HG02884 (cell line): ENCODE measurements around the gene DTNB.

Experiments used
- ATAC-seq: cut with Tn5 transposase; IDR thresholded peaks from one replicate; pipeline ENCODE4 v1.9.1; 2021; ENCODE audit warnings: mild to moderate bottlenecking, moderate library complexity; ENCODE audit not compliant: unreplicated experiment

Gene DTNB

DNA sequence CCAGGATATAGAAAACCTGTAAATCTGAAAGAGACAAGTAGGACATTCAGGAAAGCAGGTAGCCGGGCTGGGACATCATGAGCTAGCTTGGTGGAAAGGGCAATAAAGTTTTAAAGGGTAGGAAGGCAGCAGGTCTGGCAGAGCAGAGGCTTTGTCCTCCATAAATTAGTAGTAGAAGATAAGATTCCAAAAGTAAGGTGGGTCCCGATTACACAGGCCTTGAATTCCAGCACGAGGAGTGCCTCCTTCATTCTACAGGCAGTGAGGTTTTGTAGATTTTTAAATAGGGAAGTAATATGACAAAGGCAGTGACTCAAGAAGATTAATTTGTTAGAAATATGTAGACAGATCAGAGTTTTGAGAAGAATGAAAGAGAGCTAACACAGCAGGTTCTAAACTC is 160.7 kb downstream of the DTNB start:
- no peak for ATAC-seq

DNA sequence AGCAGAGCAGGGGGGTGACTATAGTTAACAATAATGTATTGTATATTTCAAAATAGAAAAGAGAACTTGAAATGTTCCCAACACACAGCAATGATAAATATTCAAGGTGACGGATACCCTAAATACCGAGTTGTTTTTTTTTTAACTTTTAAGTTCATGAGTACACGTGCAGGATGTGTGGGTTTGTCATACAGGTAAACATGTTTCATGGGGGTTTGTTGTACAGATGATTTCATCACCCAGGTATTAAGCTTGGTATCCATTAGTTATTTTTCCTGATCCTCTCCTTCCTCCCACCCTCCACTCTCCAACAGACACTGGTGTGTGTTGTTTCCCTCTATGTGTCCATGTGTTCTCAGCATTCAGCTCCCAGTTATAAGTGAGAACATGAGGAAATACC is 167.2 kb downstream of the DTNB start:
- no peak for ATAC-seq

DNA sequence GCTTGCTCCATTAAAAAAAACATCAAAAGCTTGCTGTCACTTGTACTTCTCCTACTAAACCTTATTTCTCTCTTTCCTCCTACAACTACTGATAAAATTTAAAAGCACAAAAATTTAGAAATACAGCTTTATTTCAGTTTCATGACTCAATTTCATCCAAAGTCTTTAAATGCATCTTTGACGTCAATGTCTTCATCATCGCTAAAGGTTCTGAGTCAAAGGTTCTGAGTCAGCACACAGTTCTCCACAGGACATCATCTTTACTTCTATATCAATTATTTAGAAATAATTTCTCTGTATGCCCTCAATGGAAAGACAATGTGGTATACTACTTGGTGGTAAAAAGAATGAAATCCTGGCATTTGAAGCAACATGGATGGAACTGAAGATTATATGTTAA is 167.8 kb downstream of the DTNB start:
- ATAC-seq: no peak

DNA sequence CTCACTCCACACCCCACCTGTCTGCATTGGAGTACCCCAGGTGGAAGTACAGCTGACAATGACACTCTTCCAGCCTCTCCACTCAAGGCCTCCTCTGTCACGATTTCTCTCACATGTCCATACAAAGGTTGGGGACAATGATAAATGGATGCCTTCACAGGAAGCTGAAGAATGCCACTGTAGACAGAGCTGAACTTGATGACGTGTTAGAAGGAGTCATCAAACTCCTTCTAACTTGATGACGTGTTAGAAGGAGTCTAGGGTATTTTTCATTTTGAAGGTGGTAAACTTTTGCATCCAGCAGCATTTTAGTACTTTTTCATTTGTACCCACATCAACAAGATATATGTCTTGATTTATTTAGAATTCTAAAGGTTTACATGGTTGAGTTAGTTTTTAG is 168.2 kb downstream of the DTNB start:
- no peak for ATAC-seq

DNA sequence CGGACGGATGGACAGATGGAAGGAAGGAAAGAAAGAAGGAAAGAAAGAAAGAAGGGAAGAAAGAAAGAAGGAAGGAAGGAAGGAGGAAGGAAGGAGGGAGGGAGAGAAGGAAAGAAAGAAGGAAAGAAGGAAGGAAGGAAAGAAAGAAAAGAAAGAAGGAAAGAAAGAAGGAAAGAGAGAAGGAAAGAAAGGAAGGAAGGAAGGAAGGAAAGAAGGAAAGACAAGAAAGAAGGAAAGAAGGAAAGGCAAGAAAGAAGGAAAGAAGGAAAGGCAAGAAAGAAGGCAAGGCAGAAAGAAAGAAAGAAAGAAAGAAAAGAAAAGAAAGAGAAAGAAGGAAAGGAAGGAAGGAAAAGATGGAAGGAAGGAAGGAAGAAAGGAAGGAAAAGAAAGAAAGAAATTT is 169.1 kb downstream of the DTNB start:
- ATAC-seq: no peak

DNA sequence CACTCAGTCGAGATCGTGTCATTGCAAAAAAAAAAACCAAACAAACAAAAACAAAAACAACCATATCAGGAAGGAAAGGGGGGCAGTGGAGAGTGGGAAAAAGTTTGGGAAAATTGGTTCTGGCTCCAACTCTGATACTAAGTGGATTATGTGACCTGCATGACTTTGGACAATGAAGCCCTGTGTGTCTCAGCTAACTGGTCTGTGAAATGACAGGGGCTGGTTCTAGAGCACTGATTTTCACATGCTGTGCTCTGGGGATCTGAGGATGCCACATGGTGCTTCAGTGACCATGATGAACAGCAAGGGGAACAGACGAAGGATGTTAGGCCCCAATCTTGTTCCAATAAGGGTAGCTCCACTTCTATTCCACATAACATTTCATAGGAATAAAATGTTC is 174.2 kb downstream of the DTNB start:
- no peak for ATAC-seq

DNA sequence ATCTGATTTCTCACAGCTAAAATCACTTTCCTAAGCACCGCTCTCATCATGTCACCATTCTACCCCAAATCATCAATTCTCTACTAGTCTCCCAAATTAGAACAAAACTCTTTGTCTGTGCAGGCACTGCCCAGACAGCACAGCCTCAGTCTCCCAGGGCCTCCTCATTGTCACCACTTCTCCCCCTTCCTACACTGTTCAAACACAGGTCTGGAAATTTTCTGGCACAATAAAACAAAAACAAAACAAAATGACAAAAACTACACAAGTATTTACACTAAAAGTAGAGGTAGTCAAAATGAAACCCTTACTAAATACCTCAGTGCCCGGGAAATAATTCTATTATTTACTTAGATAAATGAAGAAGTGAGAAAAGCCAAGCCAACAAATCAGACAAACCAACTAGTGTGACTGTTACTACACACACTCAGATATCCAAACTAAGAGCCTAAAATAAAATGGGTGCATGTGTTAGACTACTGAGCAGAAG is 175.4 kb downstream of the DTNB start:
- no peak for ATAC-seq

DNA sequence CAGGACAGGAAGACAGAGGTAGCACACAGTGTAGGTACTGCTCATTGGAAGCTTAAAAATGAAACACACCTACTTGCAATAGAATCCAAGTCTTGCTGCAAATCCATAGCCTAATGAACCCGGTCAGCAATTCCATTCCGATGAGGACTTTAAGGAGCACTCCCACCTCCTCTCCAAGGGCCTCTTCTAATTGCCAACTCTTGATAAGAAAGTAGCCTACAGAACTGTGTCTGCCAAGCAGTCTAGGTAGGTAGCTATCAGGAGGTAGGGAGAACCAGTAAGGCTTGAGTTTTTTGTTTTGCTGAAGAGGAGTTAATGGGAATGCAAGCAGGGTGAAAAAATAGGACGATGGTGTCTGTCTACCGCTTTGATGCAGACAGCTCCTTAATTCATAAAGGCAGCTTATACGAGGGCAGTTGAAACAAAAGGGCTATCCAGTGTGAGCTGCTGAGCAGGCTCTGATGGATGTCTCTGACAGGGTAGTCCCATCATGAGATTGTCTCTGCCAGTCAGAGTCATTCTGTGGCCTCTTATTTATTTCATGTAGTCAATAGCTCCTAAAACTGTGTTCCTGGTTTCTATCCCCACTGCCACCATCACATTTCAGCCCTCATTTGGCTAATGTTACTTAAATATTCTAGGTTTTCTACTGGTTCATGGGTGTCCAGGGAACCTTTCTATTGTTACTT is 176.0 kb downstream of the DTNB start:
- ATAC-seq: no peak

DNA sequence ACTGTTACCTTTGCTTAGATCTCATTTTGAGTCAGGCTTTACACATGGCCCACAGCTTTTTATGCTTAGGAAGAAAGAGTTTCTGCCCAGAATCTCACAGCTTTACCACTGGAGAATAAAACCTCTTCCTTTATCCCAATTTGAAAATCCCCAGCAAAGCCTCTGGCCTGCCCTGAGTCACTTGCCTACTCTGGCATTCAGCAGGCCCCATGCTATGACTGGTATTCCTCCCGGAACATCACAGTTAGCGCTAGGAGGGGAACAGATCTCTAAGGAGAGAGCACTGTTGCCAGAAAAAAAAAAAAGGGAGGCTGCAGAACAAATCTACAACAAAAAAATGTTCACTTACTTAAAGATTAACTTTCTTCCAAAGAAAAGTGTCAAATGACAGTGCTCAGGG is 178.8 kb downstream of the DTNB start:
- ATAC-seq: no peak

DNA sequence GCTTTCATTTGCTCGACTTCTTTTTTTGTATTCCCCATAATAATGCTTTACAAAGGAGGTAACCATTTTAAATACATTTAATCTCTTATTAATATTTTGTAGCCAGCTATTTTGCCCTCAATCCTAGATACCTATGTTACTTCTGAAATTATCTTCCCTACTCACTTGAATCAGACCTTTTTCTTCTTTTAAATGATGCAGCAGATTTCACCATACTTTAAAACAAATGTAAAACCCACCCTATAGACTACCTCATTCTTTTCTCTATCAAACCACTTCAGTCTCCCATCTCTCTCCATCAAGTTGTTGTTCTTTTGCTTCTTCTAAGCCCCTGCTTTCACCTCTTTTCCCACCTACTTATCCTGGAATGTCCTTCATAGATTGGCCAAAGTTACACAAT is 180.2 kb downstream of the DTNB start:
- no peak for ATAC-seq

DNA sequence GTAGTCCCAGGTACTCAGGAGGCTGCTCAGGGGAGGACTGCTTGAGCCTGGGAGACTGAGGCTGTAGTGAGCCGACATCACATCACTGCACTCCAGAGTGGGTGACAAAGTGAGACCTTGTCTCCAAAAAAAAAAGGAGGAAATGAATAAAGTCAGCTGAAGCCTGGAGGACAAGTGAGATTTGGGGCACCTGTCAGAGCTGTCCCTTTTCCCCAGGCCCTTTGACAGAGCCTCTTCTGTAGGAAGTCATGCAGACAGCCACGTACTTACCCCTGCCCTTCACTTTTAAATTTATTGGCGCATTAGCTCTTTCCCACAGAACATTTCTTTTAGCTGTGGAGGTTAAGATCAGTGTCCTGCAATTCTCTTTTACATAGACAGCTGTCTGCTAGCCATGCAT is 180.7 kb downstream of the DTNB start:
- no peak for ATAC-seq

DNA sequence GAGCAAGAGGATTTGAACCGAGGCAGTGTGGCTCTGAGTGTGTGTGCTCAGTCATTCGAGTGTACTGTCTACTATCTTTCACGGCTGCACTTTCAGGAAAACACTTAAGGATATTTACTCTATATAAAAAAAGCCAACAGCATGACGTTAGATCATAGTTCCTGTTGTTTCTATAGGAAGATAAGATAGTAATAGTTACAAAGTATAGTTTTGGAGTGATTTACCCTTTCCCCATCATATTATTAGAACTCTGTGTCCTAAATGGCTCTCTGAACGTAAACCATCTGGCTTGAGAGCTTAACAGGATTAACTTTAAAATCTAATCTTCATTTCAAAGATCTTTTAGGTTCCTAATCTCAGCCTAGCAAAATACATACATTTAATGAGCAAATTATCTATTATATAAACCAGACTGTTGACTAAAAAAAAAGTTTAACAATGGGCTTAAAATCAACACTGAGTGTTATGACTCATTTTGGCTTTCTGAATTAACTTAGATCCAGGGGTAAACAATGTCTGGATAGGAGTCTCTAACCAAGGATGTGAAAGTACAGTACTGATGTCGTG is 181.3 kb downstream of the DTNB start:
- no peak for ATAC-seq

DNA sequence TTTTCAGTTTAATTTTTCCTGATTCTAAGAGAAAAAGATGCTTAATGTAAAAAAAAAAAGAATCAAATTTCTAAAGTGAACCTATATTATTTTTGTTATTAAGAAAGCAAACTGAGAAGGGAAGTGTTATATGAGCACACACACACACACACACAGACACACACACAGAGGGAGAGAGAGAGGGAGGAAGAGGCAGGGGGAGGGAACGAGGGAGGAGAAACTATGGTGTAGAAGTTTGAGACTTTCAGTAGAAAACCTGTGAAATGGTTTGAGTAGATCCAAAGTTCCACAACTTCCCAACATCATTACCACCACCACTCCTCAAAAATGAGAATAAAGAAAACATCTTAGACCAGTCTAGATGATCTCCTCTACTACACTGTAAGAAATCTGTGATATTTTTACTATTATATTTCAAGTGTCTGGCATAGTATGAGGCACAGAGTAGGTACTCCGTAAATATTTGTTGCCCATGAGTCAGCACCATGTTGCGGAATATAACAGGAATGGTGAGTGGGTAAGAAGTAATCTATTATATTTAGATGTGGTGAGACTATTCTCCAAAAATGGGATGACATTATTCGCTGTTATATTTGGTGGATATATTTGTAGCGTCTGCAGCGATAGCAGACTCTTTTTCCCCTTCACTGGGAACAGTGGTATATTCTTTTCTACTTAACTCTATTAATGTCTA is 182.2 kb downstream of the DTNB start:
- ATAC-seq: no peak

DNA sequence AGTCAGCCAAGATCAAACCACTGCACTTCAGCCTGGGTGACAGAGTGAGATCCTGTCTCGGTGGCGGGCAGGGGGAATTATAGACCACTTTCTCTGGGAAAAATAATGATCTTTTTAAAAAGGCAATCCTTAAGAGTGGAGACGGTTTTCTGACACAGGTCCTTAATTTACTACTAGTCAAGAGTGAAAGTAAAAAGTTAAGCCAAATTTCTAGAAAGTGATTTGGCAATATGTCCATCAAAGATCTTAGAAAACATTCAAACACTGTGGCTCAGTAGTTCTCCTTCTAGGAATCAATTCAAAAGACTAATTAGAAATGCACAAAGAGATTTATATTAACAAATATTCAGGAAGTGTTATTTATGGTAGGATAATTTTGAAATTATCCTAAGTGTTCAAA is 183.2 kb downstream of the DTNB start:
- ATAC-seq: no peak

DNA sequence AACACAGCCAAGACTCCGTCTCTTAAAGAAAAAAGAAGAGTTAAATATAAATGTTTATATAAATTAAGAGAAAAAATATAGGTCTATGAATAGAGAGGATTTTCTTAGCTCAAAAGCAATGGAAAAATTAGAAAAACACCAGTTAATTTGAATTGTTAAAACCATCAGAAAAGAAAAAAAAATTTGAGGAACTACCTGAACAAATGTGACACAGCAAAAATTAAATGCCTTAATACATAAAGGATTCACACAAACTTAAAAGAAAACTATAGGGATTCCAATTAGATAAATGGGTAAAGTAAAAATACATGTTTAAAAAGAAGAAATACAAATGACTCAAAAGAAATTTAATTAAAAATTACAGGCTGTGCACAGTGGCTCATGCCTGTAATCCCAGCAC is 183.7 kb downstream of the DTNB start:
- no peak for ATAC-seq

DNA sequence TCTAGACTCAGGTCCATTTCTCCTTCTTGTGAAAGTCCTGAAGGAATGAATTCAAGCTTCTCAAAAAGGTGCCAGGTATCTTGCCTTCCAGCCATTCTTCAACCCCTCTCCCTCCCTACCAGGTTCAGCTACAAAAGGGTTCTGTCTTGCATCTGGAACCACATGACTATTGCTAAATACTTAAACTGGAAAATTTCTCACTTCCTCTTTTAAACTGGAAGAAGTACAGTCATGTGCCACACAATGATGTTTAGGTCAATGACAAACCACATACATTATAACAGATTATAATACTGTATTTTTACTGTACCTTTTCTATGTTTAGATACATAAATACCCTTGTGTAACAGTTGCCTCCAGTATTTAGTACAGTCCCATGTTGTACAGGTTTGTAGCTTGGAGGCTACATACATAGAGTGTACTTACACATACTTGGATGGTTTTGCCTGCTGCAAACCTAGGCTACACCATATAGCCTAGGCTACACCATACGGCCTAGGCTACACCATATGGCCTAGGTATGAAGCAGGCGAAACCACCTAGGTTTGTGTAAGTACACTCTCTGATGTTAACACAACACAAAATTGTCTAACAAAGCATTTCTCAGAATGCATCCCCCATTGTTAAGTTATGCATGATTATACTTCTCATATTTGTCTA is 189.6 kb downstream of the DTNB start:
- peak; percentile 74 for ATAC-seq

DNA sequence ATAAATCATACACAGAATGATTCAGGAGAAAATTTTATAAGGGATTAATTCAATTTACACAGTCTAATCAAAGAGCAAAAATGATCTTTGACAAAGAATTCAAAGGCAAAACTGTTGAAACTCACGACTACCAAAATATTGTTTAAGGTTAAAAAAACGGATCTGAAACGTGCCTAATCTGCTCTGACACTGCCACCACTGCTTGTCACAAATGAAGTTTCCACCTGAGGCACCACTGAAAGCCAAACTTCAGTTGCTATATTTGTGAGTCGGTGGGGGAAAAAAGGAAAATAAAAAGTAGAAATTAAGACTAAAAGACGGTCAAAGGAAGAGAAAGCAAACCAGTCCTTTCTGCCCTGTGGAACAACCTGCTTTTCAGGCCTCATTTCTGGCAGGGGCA is 191.0 kb downstream of the DTNB start:
- no peak for ATAC-seq

DNA sequence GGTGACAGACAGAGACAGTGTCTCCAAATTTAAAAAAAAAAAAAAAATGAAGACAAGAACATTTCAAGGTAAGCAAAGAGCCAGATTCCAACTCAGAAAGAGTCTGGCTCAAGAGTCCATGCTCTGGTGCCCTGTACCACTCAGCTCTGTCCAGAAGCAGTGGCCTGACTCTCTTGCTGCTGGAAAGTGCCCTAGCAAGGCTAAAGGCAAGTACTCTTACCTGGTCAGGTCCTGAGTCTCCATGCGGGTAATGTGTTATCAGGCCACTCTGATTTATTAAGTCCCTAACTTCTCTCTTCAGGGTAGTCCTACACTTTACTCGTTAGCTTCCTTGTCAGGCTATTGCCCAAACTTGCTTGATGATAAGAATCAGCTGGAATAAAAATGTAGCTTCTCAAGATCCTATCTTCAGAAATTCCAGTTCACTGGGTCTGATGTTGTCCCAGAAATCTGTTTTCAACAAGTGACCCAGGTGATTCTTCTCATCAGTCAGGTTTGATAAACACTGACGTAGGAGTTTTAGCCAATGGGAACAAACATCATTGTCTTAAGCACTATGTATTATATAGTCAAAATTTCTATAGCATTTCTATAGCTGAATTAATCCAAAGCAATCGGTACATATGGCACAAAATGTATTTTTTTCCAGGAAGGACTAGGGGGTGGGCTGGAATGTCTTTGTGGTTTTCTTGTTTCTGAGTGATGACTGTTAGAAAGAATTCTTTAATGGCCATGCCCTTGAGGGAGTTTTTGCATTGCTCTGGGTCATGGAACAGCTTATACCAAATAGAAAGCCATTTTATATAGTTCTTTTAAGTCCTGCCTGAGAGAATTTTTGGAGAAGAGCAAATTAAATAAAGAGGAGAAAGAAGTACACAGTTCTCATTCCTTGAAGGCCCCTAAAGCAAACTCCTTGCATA is 191.7 kb downstream of the DTNB start:
- no peak for ATAC-seq

DNA sequence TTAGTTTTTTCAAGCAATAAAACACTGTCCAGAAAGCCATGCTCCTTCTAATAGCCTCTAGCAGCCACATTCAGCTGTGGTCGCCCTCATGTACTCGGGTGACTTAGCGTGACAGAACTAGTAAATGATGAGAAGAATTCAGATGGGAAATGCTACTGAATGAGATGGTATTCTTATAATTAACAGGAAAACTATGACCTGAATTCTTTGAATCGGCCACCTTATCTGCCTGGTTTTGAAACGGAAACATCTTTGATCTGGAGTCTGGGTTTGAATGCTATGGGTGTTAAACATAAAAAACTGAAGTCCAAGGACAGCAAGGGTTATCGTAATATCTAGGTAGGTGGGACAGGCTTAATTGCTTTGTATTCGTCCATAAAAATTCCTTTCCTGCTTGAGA is 192.8 kb downstream of the DTNB start:
- no peak for ATAC-seq

DNA sequence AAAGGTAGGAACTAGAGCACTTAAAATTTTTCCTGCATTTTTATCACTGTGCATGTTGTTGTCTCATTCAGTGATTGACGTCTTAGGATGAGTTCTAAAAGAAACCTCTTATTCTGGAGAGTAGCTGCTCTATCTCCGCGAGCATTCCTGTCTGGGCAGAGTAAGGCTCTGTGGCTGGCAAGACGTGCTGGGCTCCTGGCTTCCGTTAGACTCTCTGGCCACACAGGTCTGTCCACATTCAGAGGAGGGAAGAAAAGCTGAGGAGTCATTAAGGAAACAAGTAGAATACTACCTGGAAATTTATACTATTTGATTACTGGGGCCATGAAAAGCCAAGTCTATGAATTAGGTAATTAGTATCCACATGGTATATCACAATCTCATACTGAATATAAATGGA is 193.6 kb downstream of the DTNB start:
- no peak for ATAC-seq

DNA sequence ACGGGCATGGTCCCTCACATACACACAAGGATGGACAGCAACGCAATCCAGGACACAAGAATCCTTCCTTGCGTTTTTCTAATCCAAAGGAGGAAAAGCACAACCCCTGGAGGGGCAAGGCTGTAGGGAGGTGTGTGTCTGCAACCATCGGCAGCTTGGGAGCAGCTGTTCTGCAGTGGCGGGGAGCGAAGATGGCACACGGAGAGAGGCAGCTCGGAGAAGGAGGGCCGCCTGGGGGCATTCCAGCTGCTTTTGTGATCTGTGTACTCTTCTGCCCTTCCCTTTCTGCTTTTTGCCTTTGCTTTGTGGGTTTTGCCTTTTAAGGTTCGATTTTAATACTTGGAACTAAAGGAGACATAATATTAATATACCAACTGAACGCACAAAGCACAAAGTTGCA is 194.6 kb downstream of the DTNB start:
- no peak for ATAC-seq
